Measurements from ENCODE around the gene AP1G1.

DNA sequence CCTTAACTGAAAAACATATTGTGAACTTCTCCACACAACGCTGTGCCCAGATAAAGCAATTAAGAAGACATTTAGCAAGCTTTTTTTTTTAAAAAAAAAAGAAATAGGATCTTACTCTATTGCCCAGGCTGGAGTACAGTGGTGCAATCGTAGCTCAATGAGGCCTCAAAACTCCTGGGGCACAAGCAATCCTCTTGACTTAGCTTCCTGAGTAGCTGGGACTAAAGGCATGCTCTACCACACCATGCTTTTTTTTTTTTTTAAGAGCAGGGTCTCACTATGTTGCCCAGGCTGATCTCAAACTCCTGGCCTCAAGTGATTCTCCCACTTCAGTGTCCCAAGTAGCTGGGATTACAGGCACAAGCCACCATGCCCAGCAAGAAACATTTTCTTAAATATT is 20.1 kb downstream of the AP1G1 start:
- no peak for TF ChIP-seq PBX3 (IDR thresholded peaks at IDR 0.05)
- TF ChIP-seq, protein P1, sequence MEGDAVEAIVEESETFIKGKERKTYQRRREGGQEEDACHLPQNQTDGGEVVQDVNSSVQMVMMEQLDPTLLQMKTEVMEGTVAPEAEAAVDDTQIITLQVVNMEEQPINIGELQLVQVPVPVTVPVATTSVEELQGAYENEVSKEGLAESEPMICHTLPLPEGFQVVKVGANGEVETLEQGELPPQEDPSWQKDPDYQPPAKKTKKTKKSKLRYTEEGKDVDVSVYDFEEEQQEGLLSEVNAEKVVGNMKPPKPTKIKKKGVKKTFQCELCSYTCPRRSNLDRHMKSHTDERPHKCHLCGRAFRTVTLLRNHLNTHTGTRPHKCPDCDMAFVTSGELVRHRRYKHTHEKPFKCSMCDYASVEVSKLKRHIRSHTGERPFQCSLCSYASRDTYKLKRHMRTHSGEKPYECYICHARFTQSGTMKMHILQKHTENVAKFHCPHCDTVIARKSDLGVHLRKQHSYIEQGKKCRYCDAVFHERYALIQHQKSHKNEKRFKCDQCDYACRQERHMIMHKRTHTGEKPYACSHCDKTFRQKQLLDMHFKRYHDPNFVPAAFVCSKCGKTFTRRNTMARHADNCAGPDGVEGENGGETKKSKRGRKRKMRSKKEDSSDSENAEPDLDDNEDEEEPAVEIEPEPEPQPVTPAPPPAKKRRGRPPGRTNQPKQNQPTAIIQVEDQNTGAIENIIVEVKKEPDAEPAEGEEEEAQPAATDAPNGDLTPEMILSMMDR (IDR thresholded peaks at IDR 0.05), result no peak
- TF ChIP-seq CEBPB (IDR thresholded peaks at IDR 0.05), result no peak
- TF ChIP-seq RAD21 (conservative IDR thresholded peaks at IDR 0.05 in 1 of 2, IDR thresholded peaks at IDR 0.05 in 1 of 2), result no peak
- no peak for TF ChIP-seq MAFK (IDR thresholded peaks at IDR 0.05; ENCODE audit: partially characterized antibody)
- no peak for TF ChIP-seq REST (IDR thresholded peaks at IDR 0.05)
- no peak for TF ChIP-seq KDM1A (IDR thresholded peaks at IDR 0.05; ENCODE audit: low read depth)
